ENCODE measurements around the gene GRM1. TPM values are rescaled to one million over a fixed set of nuclear protein-coding genes. Genes with fewer than 3 reads are reported as not detected.

The GRM1 gene
- total and polyA plus RNA-seq, 2 donors (not counting 1 experiment from before 2014, with no cell fraction given), result not detected

- Histone ChIP-seq H3K4me3 (ENCODE audit: control extremely low read depth in 1 of 5, extremely low read depth in 1 of 5, insufficient read depth in 1 of 5, low read depth in 2 of 5, low read length in 4 of 5) (no peak overlapping the region), H3K79me2 (ENCODE audit: control insufficient read depth, insufficient read depth, low read length) (no peaks in the 10 kb centered on the region), H3K36me3 (replicated peaks in 1 of 2; ENCODE audit: control extremely low read depth in 1 of 2, control insufficient read depth in 1 of 2, extremely low read depth in 1 of 2, insufficient read depth in 2 of 2, low read length in 1 of 2) (no peaks in the 10 kb centered on the region), H4K20me1 (ENCODE audit: control insufficient read depth, insufficient read depth, low read length, poor library complexity, severe bottlenecking) (no peaks in the 10 kb centered on the region), H3K27me3 (replicated peaks in 1 of 4; ENCODE audit: control extremely low read depth in 1 of 4, control insufficient read depth in 3 of 4, insufficient read depth in 4 of 4, low read length in 3 of 4) (no peaks in the 10 kb centered on the region), H3K27ac (ENCODE audit: low read length in 2 of 2) (no peak overlapping the region), H2AFZ (ENCODE audit: insufficient read depth, low read depth, low read length, poor library complexity, severe bottlenecking) (no peak overlapping the region), H3K4me1 (ENCODE audit: control insufficient read depth in 2 of 2, insufficient read depth in 2 of 2, low read length in 2 of 2) (no peaks in the 10 kb centered on the region), H3K9ac (ENCODE audit: low read length) (no peak overlapping the region), H3K4me2 (replicated peaks; ENCODE audit: low read depth, low read length, poor library complexity, severe bottlenecking) (no peak overlapping the region), H3K9me3 (ENCODE audit: control extremely low read depth in 1 of 3, control insufficient read depth in 2 of 3, insufficient read depth in 1 of 3, low read length in 2 of 3) (no peaks in the 10 kb centered on the region)
- H3K27ac Mint-ChIP-seq, result no peak overlapping the region
- DNase-seq (no peak), ATAC-seq (ENCODE audit: low read depth) (no peak)
- intact Hi-C loops (cut with micrococcal nuclease), result no loop called here
- no peaks in the 10 kb centered on the region for H3K4me1 Mint-ChIP-seq
- 88% methylated on average over 2 of the region's 2 CpGs for WGBS (ENCODE audit: insufficient coverage)
- H3K27me3 Mint-ChIP-seq, result no peaks in the 10 kb centered on the region
- no peak overlapping the region for H3K4me3 Mint-ChIP-seq
- ChIA-PET POLR2A (no interaction called here), CTCF (no interaction called here)
- H3K9me3 Mint-ChIP-seq (ENCODE audit: insufficient read depth), result no peaks in the 10 kb centered on the region
- TF ChIP-seq CTCF (IDR thresholded peaks at IDR 0.05) (no peak), EZH2 (IDR thresholded peaks at IDR 0.05; ENCODE audit: borderline replicate concordance, insufficient read depth, low read depth, low read length, poor library complexity, severe bottlenecking) (no peak)
Observed at GRCh38 chr6:146097586-146097985, 68.7 kb downstream of the GRM1 start.

GRCh38 chr6:146100776-146101175, 71.9 kb downstream of the GRM1 start:
- Histone ChIP-seq H3K9ac (ENCODE audit: low read length) (no peak overlapping the region), H3K9me3 (ENCODE audit: control extremely low read depth in 1 of 3, control insufficient read depth in 2 of 3, insufficient read depth in 1 of 3, low read length in 2 of 3) (no peaks in the 10 kb centered on the region), H3K79me2 (ENCODE audit: control insufficient read depth, insufficient read depth, low read length) (no peaks in the 10 kb centered on the region), H4K20me1 (ENCODE audit: control insufficient read depth, insufficient read depth, low read length, poor library complexity, severe bottlenecking) (no peaks in the 10 kb centered on the region), H2AFZ (ENCODE audit: insufficient read depth, low read depth, low read length, poor library complexity, severe bottlenecking) (no peak overlapping the region), H3K4me2 (replicated peaks; ENCODE audit: low read depth, low read length, poor library complexity, severe bottlenecking) (no peak overlapping the region), H3K27me3 (replicated peaks in 1 of 4; ENCODE audit: control extremely low read depth in 1 of 4, control insufficient read depth in 3 of 4, insufficient read depth in 4 of 4, low read length in 3 of 4) (no peaks in the 10 kb centered on the region), H3K4me3 (ENCODE audit: control extremely low read depth in 1 of 5, extremely low read depth in 1 of 5, insufficient read depth in 1 of 5, low read depth in 2 of 5, low read length in 4 of 5) (no peak overlapping the region), H3K4me1 (ENCODE audit: control insufficient read depth in 2 of 2, insufficient read depth in 2 of 2, low read length in 2 of 2) (no peaks in the 10 kb centered on the region), H3K27ac (ENCODE audit: low read length in 2 of 2) (no peak overlapping the region), H3K36me3 (replicated peaks in 1 of 2; ENCODE audit: control extremely low read depth in 1 of 2, control insufficient read depth in 1 of 2, extremely low read depth in 1 of 2, insufficient read depth in 2 of 2, low read length in 1 of 2) (no peaks in the 10 kb centered on the region)
- ChIA-PET POLR2A (no interaction called here), CTCF (no interaction called here)
- no peaks in the 10 kb centered on the region for H3K27me3 Mint-ChIP-seq
- no peaks in the 10 kb centered on the region for H3K9me3 Mint-ChIP-seq (ENCODE audit: insufficient read depth)
- no peak for ATAC-seq (ENCODE audit: low read depth)
- H3K27ac Mint-ChIP-seq, result no peak overlapping the region
- no peak overlapping the region for H3K4me3 Mint-ChIP-seq
- DNase-seq, result no peak
- no CpG with 5 or more reads among the region's 1 CpG for WGBS (ENCODE audit: insufficient coverage)
- intact Hi-C loops (cut with micrococcal nuclease), result no loop called here
- TF ChIP-seq EZH2 (IDR thresholded peaks at IDR 0.05; ENCODE audit: borderline replicate concordance, insufficient read depth, low read depth, low read length, poor library complexity, severe bottlenecking) (no peak), CTCF (IDR thresholded peaks at IDR 0.05) (no peak)
- no peaks in the 10 kb centered on the region for H3K4me1 Mint-ChIP-seq

All from B cell (primary cell).